T-helper 9 cell (primary cell): Measurements from ENCODE around the gene HK2.
"Not testable (repeated sequence)": the region's sequence is repeated elsewhere in the genome, so short reads cannot be mapped to it uniquely, and the experiment has no call there.

Source experiments
- DNase-seq: peaks from one replicate; pipeline ENCODE4 v3.0.0-alpha.2; 2020
- total RNA-seq, 2 donors: gene quantifications; one replicate each; lab custom pipeline; 2026; lab: John Stamatoyannopoulos, UW

Gene HK2
- total RNA-seq: 23.2 to 23.6 reads per million in 2 donors

DNA sequence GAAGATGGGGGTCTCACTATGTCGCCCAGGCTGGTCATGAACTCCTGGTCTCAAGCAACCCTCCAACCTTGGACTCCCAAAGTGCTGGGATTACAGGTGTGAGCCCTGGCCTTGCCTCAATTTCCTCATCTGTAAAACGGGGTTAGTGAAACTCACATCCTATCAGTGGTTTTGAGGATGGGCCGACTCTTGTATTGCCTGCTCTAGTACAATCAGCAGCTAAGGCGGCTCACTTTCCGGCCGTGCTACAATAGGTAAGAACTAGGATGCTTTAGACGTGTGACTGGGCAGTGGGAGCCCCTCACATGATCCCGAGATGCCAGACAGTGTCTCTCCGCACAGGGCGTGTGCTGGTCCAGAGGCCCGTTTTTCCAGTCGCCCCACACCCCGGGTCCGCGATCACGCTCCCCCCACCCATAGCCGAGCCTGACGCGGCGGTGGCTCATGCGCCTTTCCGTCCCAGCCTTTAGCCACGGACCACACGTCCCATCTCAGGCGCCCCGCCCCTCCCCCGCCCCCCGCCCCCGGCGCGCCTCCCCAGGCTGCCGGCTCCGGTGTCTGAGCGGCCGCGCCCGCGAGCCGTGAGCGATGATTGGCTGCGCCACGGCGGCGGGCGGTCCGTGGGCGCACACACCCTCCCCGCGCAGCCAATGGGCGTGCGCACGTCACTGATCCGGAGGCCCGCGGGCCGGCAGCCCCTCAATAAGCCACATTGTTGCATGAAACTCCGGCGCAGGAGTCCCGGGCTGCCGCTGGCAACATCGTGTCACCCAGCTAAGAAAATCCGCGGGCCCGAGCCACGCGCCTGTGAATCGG lies at the start of gene HK2:
TSS of gene HK2 (plus strand) at position 710 of the 816 bp plus-strand sequence. CDS start 454 bp downstream, outside the sequence.
- peak; percentile 68 for DNase-seq

DNA sequence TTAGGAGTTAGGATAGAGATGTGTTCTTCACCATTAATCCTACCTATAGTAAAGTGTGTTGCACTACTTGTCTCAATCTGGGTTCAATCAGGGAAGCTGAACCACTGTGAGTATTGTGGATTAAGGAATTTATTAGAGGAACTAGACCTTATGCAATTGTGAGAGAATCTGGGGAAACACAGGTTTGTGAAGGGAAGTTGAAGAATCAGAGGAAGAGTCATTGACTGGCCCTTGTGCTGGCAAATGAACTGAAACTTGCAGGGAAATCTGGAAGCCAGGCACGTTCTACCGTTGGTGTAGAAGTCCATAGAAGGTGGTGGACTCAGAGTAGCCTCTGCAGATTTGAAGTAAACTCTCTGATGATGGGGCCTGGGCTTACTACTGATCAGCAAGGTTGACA lies 44.7 kb upstream of the HK2 start:
- no peak for DNase-seq

GRCh38 chr2:74792282-74792681 lies 41.6 kb upstream of the HK2 start:
- DNase-seq: no peak

DNA sequence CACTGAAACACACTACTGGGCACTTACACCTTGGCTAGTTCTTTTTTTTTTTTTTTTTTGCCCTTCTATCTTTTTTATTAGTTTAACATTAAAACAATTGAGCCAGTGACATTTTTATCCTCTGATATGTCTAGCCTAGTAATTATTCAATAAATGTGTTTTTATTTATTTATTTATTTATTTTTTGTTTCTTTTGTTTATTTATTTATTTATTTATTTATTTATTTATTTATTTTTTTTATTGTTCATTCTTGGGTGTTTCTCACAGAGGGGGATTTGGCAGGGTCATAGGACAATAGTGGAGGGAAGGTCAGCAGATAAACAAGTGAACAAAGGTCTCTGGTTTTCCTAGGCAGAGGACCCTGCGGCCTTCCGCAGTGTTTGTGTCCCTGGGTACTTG lies 39.0 kb upstream of the HK2 start:
- not testable (repeated sequence) for DNase-seq

DNA sequence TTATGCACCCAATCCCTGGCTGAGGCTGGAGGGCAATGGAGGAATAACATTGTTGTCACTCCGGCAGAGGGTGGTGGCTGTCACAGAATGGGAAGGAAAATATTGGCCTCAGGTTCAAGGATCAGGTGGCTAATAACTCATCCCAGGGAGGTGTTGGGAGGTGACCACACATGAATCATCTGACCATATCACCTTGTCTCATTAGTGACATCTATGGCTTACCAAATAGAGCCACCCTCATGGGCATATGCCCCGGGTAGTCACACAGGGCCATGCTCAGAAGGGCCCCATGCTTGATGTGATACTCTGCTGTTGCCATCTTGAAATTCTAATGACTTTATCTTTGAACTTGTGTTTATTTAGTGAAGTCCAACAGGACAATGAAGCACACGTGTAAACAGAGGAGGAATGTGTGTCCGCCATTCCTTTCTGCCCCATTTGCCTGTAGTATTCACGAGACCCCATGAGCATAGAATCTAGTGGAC lies 27.5 kb upstream of the HK2 start:
- DNase-seq: no peak

- DNase-seq: no peak
Measured at GRCh38 chr2:74806920-74807319, 27.0 kb upstream of the HK2 start.

- no peak for DNase-seq
Measured at GRCh38 chr2:74812787-74813590, 20.9 kb upstream of the HK2 start.

DNA sequence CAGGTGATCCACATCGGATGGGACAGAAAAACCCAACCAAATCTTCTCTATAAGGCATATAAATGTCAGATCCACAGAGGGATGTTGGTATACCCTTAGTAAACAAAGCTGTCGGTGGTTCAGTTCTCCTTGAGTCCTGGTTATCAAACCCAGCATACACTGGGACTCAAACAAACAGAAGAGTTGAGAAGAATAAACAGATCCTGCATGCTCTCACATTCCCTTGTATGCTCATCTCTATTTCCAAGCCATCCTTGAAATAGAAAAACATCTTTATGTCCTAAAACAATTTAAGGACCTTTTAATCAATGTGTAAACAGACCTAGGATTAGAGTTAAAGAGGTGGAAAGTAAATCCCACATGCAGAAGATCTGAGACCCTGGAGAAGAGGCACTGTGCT lies 19.8 kb upstream of the HK2 start:
- DNase-seq: no peak

DNA sequence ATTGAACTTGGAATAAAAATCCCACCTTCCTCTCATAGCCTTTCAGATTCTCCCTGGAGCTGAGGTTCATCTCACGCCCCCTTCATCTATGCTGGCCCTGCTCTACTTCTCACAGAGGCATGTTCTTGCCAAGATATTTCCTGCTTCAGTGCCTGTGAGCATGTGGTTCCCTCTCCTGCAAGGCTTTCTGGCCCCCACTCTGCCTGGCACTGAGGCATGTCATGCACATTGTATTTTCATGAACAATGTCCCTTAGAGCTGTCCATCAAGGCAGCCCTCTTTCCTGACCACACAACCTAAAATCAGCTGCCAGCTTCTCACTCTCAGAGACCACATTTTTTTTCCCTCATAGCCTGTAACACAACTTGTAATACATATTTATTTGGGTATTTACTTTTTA lies 18.0 kb upstream of the HK2 start:
- DNase-seq: no peak

DNA sequence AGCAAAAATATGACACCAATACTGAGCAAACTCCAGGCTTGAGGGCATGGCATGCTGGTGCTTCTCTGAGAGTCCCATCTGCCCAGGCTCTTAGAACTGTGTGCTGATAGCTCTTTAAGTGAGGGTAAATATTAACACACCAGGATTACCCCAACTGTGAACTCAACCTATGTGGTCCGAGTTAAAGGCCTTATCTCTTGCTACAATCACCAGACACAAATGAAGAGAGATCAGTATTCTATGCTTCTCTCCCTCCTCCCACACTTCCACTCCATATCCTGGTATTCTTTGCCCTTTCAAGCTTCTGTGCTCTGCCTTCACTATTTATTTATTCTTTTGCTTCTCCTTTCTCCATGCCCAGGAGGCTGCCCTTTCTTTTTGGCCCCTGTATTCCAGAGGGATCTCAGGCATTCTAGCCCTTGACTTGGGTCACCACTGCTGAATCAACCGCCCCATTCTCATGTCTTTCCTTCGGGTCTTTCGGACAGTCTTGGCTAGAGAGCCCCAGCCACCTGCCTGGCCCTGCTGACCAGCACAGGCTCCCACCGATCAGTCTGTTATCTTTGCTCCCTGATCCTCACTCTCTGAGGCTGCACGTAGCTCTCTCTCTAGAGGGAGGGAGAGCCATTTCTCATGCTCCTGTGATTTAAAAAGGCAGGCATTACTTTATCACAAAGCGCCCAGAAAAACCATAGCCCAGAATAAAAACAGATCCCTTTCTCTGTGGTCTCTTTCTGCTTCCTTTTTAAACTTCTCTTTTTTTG lies 17.2 kb upstream of the HK2 start:
- no peak for DNase-seq

DNA sequence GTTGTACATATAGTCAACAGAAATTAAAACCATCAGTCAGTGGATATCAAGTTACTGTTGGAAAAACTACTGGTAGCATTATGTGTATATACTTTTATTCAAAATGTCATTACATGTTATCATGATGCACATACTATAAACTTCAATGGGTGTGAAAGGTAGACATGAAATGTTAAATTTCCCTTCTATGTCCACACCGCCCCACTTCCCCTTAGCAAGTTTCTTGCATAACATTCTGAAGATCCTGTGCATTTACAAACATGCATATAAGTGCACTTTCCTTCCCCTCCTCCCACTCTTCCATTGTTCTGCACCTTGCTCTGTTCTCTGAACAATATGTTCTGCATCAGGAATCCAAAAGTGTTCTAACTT lies 16.6 kb upstream of the HK2 start:
- DNase-seq: no peak

GRCh38 chr2:74819702-74820101 lies 14.2 kb upstream of the HK2 start:
- DNase-seq: no peak

GRCh38 chr2:74821177-74822126 lies 12.5 kb upstream of the HK2 start:
- no peak for DNase-seq

DNA sequence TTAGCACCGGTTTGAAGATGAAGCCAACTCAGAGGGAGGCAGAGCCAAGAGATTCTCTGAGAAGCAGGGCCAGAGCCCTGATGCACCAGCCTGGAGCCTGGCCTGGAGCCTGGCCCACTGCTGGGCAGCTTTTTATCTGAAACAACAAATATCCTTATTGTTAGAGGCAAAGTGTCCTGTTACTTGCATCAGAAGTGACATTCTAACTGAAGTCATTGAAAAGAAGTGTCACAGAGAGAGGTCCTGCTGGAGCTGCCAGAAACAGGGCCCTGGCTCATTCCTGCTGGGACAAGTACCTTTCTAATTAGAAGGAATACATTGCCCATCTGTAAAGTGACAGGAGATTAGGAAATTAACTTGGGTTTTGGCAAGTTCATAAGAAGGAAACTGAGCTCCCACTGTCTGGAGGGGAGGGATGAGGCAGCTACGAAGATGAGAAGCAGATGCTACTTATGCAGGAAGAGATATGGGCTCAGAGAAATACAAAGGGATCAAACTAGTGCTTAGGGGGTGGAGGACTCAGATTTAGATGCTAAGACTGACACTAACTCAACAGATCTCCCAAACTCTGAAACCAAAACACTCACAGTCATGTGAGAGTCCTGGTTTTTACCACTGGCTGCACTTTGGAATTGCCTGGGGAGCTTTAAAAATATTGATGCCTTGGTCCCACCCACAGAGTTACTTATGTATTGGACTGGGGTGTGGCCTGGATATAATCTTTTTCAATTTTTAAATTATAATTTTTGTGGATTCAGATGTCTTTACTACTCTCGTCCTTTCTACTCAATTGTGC lies 11.0 kb upstream of the HK2 start:
- no peak for DNase-seq

DNA sequence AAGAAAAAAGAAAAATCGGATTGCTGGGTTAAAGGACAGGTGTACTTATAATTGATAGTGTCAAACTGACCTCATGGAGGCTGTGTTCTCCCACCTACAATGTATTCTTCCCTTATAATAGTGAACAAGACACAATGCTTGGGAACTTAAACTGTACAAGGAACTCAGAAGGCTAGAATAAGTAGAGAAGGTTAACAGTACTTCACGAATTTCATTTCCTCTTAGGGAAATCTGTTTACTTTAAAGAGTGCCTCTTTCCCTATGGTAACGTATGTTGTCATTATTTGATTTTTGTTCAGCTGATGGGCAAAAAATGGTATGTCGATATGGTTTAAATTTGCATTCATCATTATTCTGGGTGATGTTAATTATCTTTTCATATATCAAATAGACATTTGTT lies 9.2 kb upstream of the HK2 start:
- no peak for DNase-seq

GRCh38 chr2:74828543-74828942 lies 5.4 kb upstream of the HK2 start:
- no peak for DNase-seq

DNA sequence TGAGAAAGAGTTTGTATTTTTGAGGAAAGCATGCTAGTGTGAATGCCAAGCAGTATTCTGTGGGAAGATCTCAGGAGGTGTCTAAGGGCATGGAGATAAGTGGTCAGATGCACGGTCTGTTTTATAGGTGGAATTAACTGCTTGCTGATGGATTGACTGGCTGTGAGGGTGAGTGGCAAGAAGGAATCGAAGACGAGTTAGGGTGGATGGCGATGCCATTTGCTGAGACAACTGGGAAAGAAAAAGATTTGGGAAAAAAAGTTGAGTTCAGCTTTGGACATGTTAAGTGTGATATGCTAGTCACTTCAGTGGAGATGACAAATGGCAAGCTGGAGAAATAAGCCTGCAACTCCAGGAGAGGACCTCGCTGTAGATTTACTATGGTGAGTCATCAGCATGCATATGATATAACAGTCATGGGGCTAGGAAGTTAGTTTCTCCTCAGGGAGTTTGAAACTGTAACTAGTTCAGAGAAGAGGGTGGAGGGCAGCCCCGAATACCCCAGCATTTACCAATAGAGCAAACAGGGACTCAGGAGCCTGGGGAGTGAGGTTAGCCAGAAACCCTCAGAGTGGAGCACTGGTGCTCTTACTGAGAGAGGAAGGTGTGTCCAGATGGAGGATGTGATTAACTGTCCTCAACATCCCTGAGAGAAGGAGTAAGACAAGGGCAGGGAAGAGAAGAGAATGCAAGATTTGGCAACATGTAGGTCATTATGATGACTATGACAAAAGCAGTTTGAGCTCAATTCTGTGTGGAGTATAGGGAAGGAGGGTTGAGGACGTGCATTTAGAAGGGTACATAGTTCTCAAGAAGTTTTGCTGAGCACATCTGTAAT lies 2.0 kb upstream of the HK2 start:
- no peak for DNase-seq

GRCh38 chr2:74834234-74834791 lies 386 bp downstream of the HK2 start:
- DNase-seq: peak; percentile 21
